HG03066 (cell line): Measurements from ENCODE around the gene SLC45A1.

Experiments
- ATAC-seq: cut with Tn5 transposase; IDR thresholded peaks from one replicate; pipeline ENCODE4 v1.9.1; 2021; ENCODE audit warnings: low read depth; ENCODE audit not compliant: unreplicated experiment

The SLC45A1 gene

DNA sequence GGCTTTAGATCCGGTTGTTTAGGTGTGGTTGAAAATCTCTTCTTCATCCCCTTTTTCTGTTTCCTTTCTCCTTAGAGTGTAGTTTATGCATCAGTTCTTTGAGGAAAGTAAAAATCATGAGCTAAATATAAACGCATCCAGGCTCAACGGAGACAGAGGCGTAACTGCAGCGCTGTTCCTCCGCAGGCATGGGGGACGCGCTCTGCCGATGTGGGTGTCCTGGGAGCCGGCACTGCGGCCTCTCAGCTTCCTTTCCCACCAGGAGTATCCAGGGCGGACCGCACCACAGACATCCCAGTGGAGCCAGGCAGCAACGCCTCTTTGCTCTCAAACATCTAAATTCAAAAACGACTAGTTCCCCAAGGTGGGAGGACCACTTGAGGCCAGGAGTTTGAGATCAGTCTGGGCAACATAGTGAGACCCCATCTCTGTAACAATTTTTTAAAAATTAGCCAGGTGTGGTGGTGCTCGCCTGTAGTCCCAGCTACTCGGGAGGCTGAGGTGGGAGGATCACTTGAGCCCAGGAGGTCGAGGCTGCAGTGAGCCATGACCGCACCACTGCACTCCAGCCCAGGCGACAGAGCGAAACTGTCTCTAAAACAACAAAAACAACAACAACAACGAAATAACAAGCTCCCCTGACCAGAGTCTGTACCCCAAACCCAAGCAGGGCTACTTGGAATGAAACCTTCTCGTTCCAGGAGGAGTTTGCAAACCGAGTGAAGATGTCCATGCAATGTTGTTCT, 16.4 kb downstream of the SLC45A1 start:
- no peak for ATAC-seq

DNA sequence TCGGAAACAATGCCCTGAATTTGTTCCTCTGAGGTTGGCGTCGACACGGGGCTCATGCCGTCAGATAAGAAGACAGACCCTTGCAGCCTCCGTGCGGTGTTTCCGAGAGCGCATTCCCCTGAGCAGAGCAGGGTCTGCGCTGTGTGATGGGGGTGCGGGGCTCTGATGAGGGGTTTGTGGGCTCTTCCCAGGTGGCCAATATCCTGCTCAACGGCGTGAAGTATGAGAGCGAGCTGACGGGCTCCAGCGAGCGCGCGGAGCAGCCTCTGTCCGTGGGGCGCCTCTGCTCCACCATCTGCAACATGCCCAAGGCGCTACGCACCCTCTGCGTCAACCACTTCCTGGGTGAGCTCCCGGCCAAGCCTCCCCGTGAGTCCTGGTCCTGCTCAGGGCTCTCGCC, 17.3 kb downstream of the SLC45A1 start:
- ATAC-seq, result no peak

GRCh38 chr1:8337776-8338525, 20.0 kb downstream of the SLC45A1 start:
- no peak for ATAC-seq

- ATAC-seq, result no peak
These were observed 20.8 kb downstream of the SLC45A1 start for GRCh38 chr1:8338526-8339202.

DNA sequence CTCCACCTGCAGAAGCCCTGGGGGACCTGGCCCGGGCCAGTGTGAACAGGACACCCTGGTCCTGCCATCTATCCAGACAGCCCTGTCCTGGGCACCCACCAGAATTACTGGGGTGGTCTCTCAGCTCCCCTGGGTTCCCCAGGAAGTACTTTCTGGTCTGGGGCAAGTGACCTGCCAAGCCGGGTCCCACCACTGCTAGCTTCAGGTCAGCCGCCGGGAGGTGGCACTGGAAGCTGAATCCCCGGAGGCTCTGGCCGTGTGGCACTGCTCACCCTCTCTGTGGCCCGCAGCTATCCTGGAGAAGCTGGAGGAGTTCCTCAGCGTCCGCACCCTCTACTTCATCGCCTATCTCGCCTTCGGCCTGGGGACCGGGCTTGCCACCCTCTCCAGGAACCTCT, 21.3 kb downstream of the SLC45A1 start:
- ATAC-seq, result no peak

- no peak for ATAC-seq
These were observed 22.5 kb downstream of the SLC45A1 start for GRCh38 chr1:8340448-8340847.

GRCh38 chr1:8342325-8342724, 24.4 kb downstream of the SLC45A1 start:
- no peak for ATAC-seq

DNA sequence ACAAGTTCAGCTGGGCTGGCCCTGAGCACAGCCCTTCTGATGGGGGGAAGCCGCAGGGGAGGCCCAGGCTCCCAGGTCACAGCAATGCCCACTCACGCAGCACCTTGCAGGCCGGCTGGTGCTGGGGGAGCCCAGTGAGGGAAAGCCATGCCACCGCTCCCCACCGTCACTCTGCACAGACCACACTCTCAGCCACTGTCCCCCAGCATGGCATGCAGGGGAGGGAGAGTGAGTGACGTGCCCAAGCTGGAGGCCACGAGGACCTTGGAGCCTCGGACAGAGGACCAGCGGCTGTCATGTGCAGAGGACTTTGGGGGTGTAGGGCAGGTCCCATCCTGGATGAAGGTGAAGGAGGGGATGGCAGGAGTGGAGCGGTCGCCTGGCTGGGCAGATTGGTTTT, 25.1 kb downstream of the SLC45A1 start:
- no peak for ATAC-seq

- ATAC-seq, result no peak
These were observed 25.6 kb downstream of the SLC45A1 start for GRCh38 chr1:8343464-8344001.

- ATAC-seq, result no peak
These were observed 27.1 kb downstream of the SLC45A1 start for GRCh38 chr1:8344893-8345507.

- ATAC-seq, result no peak
These were observed 27.9 kb downstream of the SLC45A1 start for GRCh38 chr1:8345621-8346415.

DNA sequence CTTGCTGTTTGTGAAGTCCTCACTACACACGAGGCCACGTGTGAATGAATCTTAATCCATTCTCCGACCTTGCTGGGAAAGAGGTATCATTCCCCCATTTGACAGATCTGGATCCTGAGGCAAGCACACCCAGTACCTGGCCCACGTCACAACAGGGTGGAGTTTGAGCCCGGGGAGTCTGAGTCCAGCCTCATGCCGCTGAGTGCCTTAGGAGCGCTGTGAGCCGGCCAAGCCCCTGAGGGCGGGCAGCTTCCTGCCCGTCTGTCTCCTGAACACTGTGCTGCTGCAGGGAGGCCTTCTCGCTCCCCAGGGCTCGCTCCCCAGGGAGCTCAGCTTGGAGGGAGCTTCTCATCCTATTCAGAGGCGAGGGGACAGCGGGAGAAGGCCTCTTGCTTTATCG, 29.7 kb downstream of the SLC45A1 start:
- no peak for ATAC-seq

DNA sequence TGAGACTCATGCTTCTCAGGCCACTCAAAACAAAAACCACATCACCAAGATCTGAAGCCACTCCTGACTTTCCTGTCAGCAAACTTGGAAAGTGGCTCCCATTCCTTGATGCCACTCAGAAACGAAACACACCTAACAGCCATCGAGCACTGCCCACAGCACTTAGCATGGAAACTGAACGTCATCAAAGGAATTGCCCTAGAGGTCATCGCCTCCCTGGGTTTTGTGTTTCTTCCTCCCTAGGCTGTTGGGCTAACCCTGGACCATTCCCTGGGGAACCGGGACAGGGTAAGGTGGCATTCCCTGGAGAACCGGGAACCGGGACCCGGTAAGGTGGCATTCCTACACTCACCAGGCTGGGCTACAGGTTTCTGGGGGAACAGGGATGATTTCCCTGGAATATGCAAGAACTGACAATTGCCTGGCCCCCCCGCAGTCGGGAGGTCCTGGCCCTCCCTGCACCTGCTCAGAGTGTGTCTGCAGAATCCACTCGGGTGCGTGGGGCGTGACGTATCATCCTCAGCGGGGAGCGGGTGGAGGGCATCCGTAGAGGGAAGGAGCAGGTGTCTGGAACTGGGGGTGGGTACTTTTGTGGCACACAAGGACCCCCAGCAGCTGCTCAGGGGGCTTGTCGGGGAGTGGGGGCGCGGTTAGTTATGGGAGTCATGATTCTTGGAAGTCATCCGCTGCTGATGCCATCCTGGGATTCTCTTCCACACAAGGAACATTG, 30.3 kb downstream of the SLC45A1 start:
- no peak for ATAC-seq

GRCh38 chr1:8348777-8349472, 31.0 kb downstream of the SLC45A1 start:
- no peak for ATAC-seq

DNA sequence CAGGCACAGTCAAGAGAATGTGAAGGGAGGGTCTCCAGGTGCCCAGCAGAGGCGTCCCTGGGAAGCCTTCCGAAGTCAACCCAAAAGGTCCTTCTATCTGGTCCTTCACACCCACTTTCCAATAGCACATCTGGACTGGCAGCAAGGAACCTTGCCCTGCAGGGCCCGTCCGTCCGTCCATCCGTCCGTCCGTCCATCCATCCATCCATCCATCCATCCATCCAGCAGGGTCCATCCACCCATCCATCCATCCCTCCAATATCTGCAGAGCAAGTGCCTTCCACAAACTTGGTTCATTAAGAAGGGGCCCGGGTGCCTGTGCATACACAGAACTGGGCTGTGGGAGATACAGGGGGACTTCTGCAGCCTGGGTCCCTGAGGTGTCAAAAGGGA, 31.6 kb downstream of the SLC45A1 start:
- ATAC-seq, result no peak

- ATAC-seq, result no peak
These were observed 32.0 kb downstream of the SLC45A1 start for GRCh38 chr1:8349961-8350360.

DNA sequence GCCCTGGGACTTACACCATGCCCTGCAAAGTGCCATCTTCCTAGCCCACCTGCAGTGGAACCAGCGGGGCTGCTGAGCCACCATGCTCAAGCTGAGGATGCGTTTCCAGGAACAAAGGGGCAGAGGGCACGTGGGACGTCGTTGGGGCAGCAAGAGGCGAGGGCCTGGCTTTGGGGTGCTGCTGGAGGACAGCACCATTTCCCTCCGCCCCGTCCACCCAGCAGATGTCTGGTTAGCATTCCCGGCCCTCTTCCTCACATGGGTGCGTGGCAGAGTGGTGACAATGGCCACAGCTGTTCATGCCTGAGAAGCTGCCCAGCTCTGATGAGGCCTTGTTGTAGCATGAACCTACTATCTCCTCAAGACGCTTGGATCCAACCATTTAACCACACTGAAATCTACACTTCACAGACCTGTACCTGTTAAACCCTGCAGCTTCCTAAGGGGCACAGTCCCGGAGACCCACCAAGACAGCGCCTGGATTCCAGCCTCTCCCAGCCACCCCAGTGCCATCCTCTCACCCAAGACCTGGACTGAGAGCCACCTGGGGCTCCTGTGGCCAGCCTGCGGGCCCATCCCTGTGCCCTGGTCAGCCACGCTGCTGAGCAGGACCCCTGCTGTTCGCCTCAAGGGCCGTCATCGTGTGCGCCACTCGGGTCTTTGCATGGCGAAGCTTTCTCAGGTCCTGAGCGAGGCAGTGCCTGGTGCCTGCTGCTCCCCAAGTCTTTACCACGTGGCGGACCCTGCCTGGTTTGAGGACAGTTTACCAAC, 33.2 kb downstream of the SLC45A1 start:
- ATAC-seq, result no peak
